GM21367 (cell line): ENCODE data around the gene BTNL9.
"Not testable (repeated sequence)": the region's sequence is repeated elsewhere in the genome, so short reads cannot be mapped to it uniquely, and the experiment has no call there.

Experiments used
- ATAC-seq: cut with Tn5 transposase; IDR thresholded peaks from one replicate; pipeline ENCODE4 v1.9.1; 2021; ENCODE audit not compliant: unreplicated experiment

BTNL9 gene

DNA sequence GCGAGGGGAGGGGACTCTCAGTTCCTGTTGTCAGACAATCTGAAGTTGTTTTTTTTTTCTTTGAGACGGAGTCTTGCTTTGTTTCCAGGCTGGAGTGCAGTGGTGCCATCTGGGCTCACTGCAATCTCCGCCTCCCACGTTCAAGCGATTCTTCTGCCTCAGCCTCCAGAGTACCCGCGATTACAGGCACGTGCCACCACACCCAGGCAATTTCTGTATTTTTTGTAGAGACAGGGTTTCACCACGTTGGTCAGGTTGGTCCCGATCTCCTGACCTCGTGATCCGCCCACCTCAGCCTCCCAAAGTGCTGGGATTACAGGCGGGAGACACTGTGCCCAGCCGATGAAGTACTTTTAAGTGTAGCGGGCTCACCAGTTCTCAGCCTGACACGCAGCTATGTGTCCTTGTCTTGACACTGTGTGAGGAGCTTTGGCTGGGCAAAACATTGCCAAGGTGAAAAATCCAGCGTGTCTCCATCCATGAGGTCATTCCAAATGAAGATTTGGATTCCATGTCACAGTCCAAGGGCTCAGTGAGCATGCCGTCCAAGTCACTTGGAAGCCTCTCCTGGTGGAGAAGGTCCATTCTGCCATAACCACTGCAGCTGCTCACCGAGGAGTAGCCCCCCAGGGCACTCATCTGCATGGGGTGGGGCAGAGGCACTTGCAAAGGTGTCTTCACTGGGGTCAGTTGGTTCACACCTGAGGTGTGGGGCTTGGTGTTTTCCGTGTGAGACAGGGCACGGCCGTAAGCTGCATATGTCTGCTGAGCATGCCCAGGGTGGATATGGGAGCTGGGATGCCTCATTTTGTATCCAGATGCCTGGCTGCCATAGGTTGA is 58.9 kb downstream of the BTNL9 start:
- no peak for ATAC-seq

DNA sequence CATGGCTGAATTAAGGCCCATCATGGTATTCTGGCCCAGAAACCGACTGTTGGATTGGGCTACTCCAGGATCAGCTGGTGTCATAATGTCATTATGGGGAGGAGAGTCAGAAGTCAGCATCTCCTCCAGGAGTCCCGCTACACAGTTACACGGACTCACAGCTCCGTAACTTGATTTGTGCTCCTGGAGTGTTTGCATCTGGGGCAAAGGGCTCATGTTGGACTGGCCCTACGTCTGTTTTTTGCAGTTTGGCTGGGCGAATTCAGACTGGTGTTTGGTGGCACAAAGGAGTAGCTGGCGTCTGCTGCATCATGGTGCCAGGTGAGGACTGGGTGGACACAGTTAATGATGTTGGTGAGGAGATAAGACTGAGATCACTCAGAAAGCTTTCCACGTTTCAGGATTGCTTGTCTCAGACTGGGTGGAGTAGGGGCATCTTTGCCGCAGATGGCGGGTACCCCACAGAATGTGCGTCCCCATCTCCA is 59.6 kb downstream of the BTNL9 start:
- no peak for ATAC-seq

DNA sequence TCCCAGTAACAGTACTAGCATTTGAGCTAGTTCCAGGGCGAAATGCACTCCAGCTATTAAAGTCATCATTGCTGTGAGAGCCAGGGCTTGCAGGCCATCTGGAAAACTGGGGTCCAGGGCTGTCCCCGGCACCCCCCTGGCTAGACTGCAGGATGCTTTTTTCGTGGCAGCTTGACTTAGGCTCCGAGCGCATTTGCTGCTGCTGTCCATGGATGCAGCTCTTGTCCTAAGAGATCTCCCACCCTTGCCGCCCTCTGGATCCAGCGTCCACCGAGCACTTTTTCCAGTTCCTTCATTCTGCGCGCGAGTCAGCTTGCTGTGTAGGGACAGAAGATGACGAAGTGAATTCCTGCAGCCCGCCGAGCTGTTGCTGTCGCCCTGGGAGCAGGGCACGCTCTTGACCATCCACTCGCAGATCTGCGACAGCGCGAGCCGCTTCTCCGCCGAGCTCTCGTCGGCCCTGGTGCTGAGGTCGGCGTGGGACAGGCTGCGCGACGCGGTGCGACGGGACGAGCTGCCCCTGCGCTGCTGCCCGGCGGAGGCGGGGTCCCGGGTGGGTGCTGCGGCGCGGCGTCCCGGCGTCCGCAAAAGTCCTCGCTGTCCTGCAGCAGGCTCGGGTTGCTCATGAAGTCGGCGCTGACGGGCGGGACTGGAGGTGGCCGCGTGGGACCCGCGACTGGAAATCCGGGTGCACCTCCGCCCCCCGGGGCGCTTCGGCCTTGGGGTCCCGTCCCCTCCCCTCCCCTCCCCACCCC is 60.2 kb downstream of the BTNL9 start:
- no peak for ATAC-seq

DNA sequence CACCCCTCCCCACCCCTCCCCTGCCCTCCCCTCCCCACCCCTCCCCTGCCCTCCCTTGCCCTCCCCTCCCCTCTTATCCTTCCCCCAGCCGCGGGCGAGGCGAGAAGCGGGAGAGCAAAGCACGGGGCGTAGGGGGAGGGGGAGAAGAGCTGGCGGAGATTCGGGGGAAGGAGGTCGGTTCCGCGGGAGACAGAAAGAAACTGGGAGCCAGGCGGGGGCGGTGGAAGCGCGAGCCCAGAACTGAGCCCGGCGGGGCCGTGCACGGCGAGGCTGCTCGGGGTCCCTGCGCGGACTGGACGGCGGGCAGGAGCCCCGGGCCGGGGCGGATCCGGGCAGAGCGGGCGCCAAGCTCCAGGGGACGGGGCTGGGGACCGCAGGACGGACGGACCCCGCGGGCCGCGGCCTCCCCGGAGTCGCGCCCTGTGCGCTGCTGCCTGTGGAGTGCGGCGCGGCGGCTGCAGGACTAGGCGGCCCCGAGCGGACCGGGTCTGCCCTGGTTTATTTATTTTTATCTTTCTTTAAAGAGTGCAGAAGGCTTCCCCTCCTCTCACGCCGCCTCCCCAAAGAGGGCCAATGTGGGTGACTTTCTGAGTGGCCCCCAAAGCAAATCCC is 61.1 kb downstream of the BTNL9 start:
- ATAC-seq: not testable (repeated sequence)

DNA sequence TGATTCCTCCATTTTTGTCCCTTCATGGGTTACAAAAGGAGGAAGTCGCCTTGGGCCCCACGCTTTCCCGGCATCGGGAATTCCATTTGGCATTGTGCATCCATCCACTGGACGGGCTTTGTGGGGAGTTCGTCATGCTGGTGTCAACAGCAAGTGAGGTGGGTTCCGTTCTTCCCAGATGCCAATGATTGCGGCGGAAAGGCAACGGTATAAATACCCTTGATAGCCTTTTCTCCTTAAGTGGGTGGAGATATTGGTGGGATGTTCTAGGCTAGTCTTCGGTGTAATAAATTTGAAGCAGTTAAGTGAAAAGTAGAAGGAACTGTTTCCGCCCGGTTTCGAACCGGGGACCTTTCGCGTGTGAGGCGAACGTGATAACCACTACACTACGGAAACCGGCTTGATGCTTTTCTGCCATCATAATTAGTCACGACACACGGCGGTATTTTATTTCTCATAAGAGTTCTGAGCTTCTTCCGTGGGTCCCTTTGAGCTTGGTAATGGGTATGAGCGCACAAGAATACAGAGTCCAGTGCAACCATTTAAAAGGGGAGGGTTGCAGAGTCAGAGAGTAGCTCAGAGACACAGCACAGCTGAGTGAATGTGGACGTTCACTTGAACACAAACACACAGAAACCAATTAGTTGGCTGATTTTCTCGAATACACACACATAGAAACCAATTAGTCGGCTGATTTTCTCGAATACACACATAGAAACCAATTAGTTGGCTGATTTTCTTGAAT is 62.0 kb downstream of the BTNL9 start:
- not testable (repeated sequence) for ATAC-seq

DNA sequence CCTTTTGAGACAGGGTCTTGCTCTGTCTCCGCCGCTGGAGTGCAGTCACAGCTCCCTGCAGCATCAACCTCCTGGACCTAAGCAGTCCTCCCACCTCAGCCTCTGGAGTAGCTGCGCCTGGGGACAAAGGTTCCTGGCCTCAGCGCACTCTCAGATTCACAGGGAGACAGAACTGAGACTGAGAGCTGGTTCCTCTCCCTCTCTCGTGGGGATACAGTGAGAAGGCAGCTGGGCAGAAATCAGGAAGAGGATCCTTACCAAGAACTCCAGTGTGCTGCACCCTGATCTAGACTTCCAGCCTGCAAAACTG is 64.1 kb downstream of the BTNL9 start:
- not testable (repeated sequence) for ATAC-seq

DNA sequence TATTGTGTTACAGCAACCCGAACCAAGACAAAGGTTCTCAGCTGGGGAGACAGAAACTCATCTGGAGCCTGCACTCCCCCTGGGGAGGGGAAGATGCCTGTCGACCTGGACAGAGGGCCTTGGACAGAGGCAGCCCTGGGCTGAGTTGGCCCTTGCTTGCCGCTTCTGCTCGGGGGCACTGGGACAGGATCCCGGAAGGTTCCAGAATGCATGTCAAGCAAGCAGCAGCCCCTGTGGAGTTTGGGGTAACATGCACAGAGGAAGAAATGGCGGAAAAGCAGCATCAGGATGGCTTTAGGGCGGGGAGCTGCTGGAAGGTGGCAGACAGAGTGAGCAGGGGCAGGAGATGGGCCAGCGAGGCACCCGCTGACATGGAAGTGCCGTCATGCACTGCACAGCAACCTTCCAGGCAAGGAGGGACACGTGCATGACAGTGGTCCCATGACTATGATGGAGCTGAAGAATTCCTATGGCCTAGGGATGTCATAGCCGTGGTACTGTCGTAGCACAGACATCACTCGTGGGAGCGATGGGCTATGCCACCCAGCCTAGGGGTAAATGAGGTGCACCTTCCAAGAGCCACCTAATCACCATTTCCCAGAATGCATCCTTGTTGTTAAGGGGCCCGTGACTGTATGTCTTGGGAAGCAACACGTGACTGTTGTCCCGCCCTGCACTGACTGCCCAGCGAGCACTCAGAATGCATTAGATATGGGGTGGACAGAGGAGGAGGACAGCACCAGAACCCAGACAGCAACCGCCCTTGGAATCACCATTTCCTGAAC is 64.7 kb downstream of the BTNL9 start:
- ATAC-seq: not testable (repeated sequence)

DNA sequence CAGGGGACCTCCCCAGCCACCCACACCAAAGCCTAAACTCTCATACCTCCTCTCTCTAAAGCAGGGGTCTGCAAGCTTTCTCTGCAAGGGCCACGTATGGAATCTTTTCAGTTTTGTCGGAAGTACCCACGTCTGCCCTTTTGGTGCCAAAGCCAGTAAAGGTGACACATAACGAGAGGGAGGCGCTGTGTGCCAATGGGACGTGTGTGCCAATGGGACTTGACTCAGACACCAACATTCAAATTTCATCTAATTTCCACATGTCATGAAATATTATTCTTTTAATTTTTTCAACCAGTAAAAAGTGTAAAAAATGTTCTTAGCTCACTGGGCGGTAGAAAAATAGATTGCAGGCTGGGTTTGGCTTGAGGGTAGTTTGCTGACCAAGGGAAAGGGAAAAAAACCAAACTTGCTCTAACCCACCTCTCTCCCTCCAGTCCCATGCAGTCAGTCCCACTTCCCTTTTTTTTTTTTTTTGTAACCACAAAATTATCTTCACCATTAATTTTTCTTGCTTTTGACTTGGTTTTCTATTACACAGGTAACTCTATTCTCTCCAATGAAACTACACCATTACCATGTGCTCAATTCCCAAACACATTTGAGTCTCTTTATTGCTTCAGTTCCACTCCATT is 65.4 kb downstream of the BTNL9 start:
- no peak for ATAC-seq

DNA sequence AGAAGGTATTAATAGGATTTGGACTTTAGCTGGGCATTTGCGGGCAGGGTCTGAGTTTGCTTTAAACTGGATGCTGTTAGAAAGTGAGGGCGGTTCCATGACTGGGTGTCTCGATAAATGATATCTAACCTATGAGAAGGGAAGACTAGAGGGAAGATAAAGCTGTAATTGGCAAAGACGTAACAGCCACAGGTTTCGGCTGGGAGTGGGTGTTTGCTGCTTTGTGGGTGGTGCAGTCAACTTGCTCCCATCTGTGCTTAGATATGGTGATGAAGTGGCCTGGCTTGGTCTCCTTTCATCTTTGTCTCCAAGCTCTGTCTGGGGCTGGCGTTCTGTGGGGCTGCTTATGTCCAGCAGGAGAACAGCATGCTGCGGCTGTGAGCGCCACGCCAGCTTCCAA is 67.6 kb downstream of the BTNL9 start:
- no peak for ATAC-seq

DNA sequence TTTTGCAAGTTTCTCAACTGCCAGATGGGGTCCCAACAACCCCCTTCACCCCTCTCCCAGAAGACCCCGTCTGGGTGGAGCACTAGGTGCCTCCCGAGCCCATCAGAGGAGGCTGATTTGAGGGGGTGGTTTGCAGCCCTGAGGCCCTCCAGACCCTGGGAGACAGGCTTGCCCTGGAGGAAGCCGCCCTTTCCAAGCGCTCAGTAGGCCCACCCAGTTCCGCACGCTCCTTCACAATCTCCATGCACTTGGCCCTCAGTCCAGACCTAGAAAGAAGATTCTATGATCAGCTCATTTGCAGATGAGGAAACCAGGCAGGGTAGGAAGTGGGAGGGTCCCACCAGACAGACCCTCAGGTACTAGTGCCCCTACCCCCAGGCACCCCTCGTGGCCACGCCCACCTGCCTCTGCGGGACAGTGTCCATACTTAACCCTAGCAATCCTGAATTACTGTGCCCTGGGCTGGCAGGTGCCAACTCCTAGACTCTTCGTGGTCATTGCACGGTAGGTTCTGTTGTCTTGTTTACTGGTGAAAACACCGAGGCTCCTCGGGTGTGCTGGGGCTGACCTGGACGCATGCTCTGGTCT is 68.6 kb downstream of the BTNL9 start:
- ATAC-seq: no peak

DNA sequence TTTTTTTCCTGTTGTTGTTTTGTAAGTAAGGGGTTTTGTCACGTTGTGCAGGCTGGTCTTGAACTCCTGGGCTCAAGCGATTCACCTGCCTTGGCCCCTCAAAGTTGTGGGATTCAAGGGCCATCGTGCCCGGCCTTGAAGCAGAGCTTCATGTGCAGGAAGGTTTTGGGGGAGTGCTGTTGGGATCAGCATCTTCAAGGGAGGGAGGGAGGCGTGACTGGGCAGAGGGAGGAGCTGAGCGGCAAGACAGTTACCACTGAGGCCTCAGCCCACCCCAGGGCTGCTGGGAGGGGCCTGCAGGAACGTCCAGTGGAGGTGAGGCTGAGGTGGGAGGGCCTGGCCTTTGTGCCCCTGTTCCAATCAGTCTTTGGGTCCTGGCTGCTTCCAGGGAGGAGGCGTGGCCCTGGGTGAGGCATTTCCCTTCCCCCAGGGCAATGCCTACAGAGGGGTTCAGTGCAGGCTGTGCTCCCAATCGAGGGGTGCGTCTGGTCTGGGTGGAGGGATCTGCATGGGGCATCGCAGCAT is 69.5 kb downstream of the BTNL9 start:
- ATAC-seq: no peak

DNA sequence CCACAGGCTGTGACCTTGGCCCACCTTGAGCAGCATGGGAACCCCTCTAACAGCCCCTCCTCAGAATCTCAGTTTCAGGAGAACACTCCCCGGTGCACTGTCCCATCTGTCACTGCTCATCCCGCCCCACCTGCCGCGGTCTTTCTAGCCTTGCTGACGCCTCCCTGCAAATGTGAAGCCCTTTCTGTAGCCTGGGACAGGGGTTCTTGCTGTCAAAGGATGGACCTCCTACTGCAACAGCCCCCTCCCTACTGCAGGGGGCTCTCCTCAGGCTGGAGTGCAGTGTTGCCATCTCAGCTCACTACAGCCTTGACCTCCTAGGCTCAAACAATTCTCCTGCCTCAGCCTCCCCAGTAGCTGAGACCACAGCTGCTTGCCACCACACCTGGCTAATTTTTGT is 70.9 kb downstream of the BTNL9 start:
- ATAC-seq: no peak
